Medulla oblongata (tissue), 1 donor: Measurements from ENCODE around the gene PTGDR.

Experiments
- DNase-seq: peaks from one replicate; pipeline ENCODE4 v3.0.0-alpha.2; 2015; ENCODE audit errors: extremely low spot score

The PTGDR gene

GRCh38 chr14:52263190-52263589 is 4.3 kb upstream of the PTGDR start:
- no peak for DNase-seq

GRCh38 chr14:52265253-52265652 is 2.2 kb upstream of the PTGDR start:
- no peak for DNase-seq

- DNase-seq = no peak
Observed at GRCh38 chr14:52266179-52266578, 1.3 kb upstream of the PTGDR start.

GRCh38 chr14:52266782-52267181 is 716 bp upstream of the PTGDR start:
- no peak for DNase-seq

GRCh38 chr14:52268279-52269061 is 972 bp downstream of the PTGDR start:
- DNase-seq = no peak

GRCh38 chr14:52269100-52269499 is 1.6 kb downstream of the PTGDR start:
- no peak for DNase-seq

GRCh38 chr14:52269982-52270381 is 2.5 kb downstream of the PTGDR start:
- DNase-seq = no peak

- DNase-seq = no peak
Observed at GRCh38 chr14:52271538-52271937, 4.0 kb downstream of the PTGDR start.

- DNase-seq = no peak
Observed at GRCh38 chr14:52272375-52272774, 4.9 kb downstream of the PTGDR start.

- DNase-seq = no peak
Observed at GRCh38 chr14:52275372-52275771, 7.9 kb downstream of the PTGDR start.

GRCh38 chr14:52277552-52277951 is 10.1 kb downstream of the PTGDR start:
- no peak for DNase-seq

- no peak for DNase-seq
Observed at GRCh38 chr14:52279408-52279807, 11.9 kb downstream of the PTGDR start.

GRCh38 chr14:52283099-52283498 is 15.6 kb downstream of the PTGDR start:
- DNase-seq = no peak

- peak; percentile 54 for DNase-seq
Observed at GRCh38 chr14:52286661-52287649, 19.5 kb downstream of the PTGDR start.

GRCh38 chr14:52296378-52296777 is 28.9 kb downstream of the PTGDR start:
- no peak for DNase-seq

GRCh38 chr14:52298795-52299194 is 31.3 kb downstream of the PTGDR start:
- DNase-seq = no peak

GRCh38 chr14:52299692-52300278 is 32.3 kb downstream of the PTGDR start:
- peak; percentile 70 for DNase-seq

- DNase-seq = no peak
Observed at GRCh38 chr14:52303236-52303635, 35.7 kb downstream of the PTGDR start.

GRCh38 chr14:52304248-52304904 is 36.9 kb downstream of the PTGDR start:
- no peak for DNase-seq

- no peak for DNase-seq
Observed at GRCh38 chr14:52305014-52305413, 37.5 kb downstream of the PTGDR start.

GRCh38 chr14:52307376-52307775 is 39.9 kb downstream of the PTGDR start:
- no peak for DNase-seq

GRCh38 chr14:52307905-52308304 is 40.4 kb downstream of the PTGDR start:
- no peak for DNase-seq
